ENCODE data around the gene IL5RA. TPM values are rescaled to one million over a fixed set of nuclear protein-coding genes. Genes with fewer than 3 reads are reported as not detected.

The IL5RA gene
- total RNA-seq, 1 donor from 2014 or later, result not detected

DNA sequence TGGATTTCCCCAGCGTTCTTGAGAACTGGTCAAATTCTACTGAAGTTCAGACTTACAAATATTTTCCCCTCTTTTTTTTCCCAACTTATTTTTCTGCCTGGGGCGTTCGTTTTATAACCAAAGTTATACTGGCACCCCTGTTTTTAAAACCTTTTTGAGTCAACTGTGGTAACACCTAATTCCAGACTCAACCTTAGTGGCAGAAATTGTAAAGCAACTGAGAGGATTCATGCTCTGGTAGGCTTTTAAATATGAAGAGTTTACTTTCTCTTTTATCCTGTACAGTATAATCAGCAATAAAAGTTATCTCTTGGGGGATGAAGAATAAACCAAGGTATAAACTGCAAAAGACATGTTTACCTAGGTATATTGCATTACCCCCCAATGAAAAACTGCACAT, 2.3 kb downstream of the IL5RA start:
- intact Hi-C loops (cut with micrococcal nuclease), result no loop called here
- DNase-seq (no peak), ATAC-seq (ENCODE audit: low read depth) (no peak)
- no peaks in the 10 kb centered on the region for H3K36me3 Mint-ChIP-seq (ENCODE audit: low read depth)
- TF ChIP-seq CTCF (IDR thresholded peaks at IDR 0.05), result no peak
- H3K27ac Mint-ChIP-seq, result no peak overlapping the region
- no peaks in the 10 kb centered on the region for H3K9me3 Mint-ChIP-seq
- peaks cover 41% of the 10 kb centered on the region for H3K4me1 Mint-ChIP-seq
- no peaks in the 10 kb centered on the region for H3K27me3 Mint-ChIP-seq
- POLR2A ChIA-PET, result no interaction called here
- CTCF ChIA-PET, result no interaction called here
- no peak overlapping the region for H3K4me3 Mint-ChIP-seq

GRCh38 chr3:3107181-3107580, 3.0 kb downstream of the IL5RA start:
- no peak for TF ChIP-seq CTCF (IDR thresholded peaks at IDR 0.05)
- ChIA-PET CTCF (no interaction called here), POLR2A (interaction anchor here (0.9 kb wide), 1 partner anchor 19 kb away, joined by 6 read pairs; no protein-coding TSS in a partner anchor)
- DNase-seq (no peak), ATAC-seq (ENCODE audit: low read depth) (no peak)
- Mint-ChIP-seq H3K27me3 (peaks cover under 1% of the 10 kb centered on the region), H3K36me3 (ENCODE audit: low read depth) (no peaks in the 10 kb centered on the region), H3K4me3 (no peak overlapping the region), H3K4me1 (peaks cover 41% of the 10 kb centered on the region), H3K27ac (no peak overlapping the region), H3K9me3 (no peaks in the 10 kb centered on the region)
- intact Hi-C loops (cut with micrococcal nuclease), result no loop called here

- no peak overlapping the region for H3K4me3 Mint-ChIP-seq
- CTCF ChIA-PET, result no interaction called here
- H3K9me3 Mint-ChIP-seq, result no peaks in the 10 kb centered on the region
- no peak for ATAC-seq (ENCODE audit: low read depth)
- H3K4me1 Mint-ChIP-seq, result peaks cover 39% of the 10 kb centered on the region
- POLR2A ChIA-PET, result no interaction called here
- H3K27me3 Mint-ChIP-seq, result peaks cover 4% of the 10 kb centered on the region
- no peak for DNase-seq
- intact Hi-C loops (cut with micrococcal nuclease), result no loop called here
- no peaks in the 10 kb centered on the region for H3K36me3 Mint-ChIP-seq (ENCODE audit: low read depth)
- no peak for TF ChIP-seq CTCF (IDR thresholded peaks at IDR 0.05)
- no peak overlapping the region for H3K27ac Mint-ChIP-seq
These were observed 4.4 kb downstream of the IL5RA start for GRCh38 chr3:3105815-3106214.

- no peak overlapping the region for H3K4me3 Mint-ChIP-seq
- H3K27ac Mint-ChIP-seq, result no peak overlapping the region
These were observed 4.9 kb downstream of the IL5RA start for GRCh38 chr3:3105246-3105645.

DNA sequence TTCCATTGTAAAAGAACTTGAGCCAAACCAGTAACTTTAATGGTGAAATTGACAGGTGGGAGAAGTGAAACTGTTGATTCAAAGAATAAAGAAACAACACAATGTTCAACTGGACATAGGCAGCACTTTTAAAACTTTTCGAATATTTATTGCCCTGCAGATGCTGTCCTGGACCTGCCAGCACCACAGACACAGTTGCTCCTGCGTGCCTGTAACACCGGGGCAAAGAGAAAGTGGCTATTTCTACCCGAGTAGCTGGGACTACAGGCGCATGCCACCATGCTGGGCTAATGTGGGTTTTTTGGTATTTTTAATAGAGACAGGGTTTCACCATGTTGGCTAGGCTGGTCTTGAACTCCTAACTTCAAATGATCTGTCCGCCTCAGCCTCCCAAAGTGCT, 7.4 kb downstream of the IL5RA start:
- peaks cover 22% of the 10 kb centered on the region for H3K4me1 Mint-ChIP-seq
- ATAC-seq (ENCODE audit: low read depth) (no peak), DNase-seq (no peak)
- H3K9me3 Mint-ChIP-seq, result no peaks in the 10 kb centered on the region
- intact Hi-C loops (cut with micrococcal nuclease), result no loop called here
- CTCF ChIA-PET, result no interaction called here
- H3K36me3 Mint-ChIP-seq (ENCODE audit: low read depth), result no peaks in the 10 kb centered on the region
- no peak overlapping the region for H3K27ac Mint-ChIP-seq
- POLR2A ChIA-PET, result no interaction called here
- H3K4me3 Mint-ChIP-seq, result no peak overlapping the region
- TF ChIP-seq CTCF (IDR thresholded peaks at IDR 0.05), result no peak
- peaks cover 4% of the 10 kb centered on the region for H3K27me3 Mint-ChIP-seq

More at GRCh38 chr3:3105246-3105645, 4.9 kb downstream of the IL5RA start:
- Mint-ChIP-seq H3K27me3 (peaks cover 4% of the 10 kb centered on the region), H3K36me3 (ENCODE audit: low read depth) (no peaks in the 10 kb centered on the region), H3K9me3 (no peaks in the 10 kb centered on the region), H3K4me1 (peaks cover 34% of the 10 kb centered on the region)
- intact Hi-C loops (cut with micrococcal nuclease), result no loop called here
- no peak for DNase-seq
- ChIA-PET CTCF (no interaction called here), POLR2A (no interaction called here)
- no peak for TF ChIP-seq CTCF (IDR thresholded peaks at IDR 0.05)
- no peak for ATAC-seq (ENCODE audit: low read depth)
